GOT3 (cell line): ENCODE measurements around the gene TNNI3.
"Not testable (repeated sequence)": the region's sequence is repeated elsewhere in the genome, so short reads cannot be mapped to it uniquely, and the experiment has no call there.

ENCODE experiments used
- DNase-seq: peaks from one replicate; lab custom pipeline; 2025; ENCODE audit warnings: mixed read lengths; lab: John Stamatoyannopoulos, UW

Gene TNNI3

DNA sequence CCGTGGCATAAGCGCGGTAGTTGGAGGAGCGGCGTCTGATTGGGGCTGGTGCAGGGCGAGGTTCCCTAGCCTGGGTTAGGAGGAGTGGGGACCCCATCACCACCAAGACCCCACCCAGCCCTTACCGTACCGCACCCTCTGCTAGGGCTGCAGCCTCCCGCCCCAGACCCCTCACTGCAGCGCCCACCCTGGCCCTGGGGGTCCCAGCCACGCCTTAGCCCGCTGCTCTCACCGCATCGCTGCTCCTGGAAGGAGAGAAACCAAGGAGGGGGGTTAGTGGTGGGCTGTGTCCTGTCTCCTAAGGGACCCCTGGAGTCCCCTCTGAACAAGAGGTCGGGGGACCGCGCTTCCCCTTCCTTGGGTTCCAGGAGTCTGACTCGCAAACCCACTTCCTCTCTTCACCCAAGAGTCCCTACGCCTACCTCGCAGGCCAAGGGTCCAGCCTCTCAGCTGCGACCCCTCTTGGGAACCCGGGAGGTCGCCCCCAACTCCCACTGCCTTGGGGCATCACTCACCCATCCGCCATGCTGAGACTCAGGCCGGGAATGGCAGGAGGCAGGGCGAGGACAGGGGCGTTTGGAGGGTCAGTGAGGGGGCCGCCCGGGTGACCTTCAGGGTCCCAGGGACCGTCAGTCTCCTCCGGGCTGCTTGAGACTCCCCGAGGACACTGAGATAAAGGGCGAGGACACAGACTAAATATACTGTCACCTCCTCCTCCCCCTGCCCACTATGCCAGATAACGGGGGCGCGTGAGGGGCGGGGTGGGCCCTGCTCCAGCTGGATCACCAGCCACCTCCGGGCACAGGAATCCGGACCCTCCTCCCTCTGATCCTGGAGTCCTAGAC lies at the start of gene TNNI3:
TSS of gene TNNI3 (minus strand) at position 669 of the 845 bp plus-strand sequence. CDS start at position 526, 143 bp downstream.
- DNase-seq = no peak

DNA sequence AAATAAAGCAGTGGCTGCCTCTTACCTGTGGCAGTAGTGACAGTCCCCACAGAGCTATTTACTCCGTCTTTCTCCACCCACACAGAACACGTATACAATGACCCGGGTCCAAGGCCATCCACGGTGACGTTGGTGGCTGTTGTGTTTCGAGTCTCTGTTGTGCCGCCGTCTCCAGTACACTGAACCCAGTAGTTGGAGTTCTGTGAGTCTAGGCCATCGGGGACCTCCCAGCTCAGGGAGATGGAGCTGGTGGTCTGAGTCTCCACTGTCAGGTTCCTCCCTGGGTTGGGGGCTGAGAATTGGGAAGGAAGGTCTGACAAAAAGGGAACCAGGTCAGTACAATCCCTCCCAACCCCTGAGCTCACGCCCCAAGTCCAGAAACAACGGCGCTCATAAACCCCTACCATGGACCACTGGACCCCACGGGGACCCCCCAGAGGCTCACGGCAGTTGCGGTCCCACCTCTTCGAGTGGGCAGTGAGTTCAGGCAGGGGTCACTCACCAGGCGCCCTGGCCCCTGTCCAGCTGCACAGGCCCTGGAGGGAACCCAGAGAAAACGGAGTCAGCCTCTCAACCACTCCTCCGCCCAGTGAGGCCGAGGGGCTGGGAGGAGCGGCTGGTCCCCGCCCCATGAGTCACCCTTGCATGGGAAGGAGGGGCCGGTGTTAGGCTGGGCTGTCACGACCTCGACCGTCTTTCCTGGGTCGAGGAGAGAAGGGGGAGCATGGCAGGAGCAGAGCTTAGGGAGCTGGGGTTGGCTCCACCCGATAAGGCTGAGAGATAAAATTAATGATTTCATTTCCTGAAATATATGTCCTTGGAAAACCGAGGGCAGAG lies 49.4 kb upstream of the TNNI3 start:
- peak; percentile 32 for DNase-seq

GRCh38 chr19:55202199-55202598 lies 44.7 kb upstream of the TNNI3 start:
- not testable (repeated sequence) for DNase-seq

DNA sequence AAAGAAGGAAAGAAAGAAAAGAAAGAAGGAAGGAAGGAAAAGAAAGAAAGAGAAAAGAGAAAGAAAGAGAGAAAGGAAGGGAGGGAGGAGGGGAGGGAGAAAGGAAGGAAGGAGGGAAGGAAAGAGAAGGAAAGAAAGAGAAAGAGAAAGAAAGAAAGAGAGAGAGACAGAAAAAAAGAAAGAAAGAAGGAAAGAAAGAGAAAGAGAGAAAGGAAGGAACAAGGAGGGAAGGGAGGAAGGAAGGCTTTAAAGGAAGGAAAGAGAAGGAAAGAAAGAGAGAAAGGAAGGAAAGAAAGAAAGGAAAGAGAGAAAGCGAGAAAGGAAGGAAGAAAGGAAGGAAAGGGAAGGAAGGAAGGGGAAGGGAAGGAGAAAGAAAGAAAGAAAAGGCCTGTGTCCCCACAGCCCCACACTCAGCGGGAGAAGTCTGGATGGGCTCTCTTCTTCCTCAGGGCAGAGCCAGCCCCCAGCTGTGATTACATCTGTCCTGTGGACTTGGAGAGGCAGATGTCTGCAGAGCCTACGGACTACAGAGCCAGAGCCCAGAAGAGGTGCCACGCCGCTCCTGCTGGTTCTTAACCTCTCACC lies 42.2 kb upstream of the TNNI3 start:
- no peak for DNase-seq

GRCh38 chr19:55198651-55199050 lies 41.1 kb upstream of the TNNI3 start:
- DNase-seq = no peak

DNA sequence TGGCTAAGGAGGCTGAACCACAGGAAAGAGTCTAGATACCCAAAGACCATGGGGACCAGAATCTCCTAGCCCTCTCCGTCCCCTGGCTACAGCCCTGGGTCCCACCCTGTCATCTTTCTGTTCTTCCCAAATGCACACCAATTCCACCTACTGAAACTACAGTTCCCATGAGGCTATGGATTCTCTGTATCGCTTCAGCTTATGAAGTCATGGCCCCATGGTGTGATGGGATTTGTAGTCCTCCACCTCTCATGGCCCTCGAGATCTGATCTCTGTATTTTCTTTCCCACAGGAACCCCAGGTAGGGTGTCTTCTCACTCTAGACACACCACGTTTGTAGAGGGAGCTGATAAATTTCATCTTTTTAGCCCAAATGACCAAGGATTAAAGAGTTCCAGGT lies 40.0 kb upstream of the TNNI3 start:
- DNase-seq = no peak

- DNase-seq = no peak
Measured at GRCh38 chr19:55196803-55197202, 39.3 kb upstream of the TNNI3 start.

- no peak for DNase-seq
Measured at GRCh38 chr19:55193481-55193880, 35.9 kb upstream of the TNNI3 start.

DNA sequence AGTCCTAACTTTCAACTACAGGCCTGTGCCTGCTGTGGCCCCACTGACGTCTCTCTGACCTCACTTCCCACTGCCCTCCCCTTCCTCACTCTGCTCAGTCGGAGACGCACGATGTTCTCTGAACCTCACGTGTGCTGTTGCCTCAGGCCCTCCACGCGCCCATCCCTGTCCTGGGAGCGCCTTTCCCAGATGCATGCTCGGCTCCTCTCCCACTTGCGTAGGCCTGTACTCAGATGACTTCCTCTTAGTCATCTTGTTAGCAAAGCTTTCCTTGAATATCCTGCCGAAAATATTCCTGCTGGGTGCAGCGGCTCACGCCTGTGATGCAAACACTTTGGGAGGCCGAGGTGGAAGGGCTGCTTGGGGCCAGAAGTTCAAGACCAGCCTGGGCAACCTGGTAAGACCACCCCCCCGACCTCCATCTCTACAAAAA lies 31.9 kb upstream of the TNNI3 start:
- no peak for DNase-seq

DNA sequence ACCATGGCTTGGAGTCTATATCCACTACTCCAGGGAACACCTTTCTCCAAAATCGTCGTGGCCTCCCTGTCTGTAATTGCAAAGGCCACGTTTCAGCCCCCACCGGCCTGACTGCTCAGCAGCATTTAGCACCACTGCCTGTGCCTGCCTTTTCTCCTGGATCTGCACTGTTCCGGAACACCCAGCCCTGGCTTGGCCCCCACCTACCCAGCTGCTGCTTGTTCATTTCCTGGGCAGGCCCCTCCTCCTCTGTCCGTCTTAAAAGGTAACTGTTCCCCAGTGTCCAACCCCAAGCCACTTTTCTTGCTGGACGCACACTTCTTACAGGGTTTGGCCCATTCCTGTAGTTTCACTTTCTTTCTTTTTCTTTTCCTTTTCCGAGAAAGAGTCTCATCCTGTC lies 31.1 kb upstream of the TNNI3 start:
- no peak for DNase-seq

GRCh38 chr19:55186080-55186479 lies 28.5 kb upstream of the TNNI3 start:
- DNase-seq = no peak

- no peak for DNase-seq
Measured at GRCh38 chr19:55181740-55182139, 24.2 kb upstream of the TNNI3 start.

DNA sequence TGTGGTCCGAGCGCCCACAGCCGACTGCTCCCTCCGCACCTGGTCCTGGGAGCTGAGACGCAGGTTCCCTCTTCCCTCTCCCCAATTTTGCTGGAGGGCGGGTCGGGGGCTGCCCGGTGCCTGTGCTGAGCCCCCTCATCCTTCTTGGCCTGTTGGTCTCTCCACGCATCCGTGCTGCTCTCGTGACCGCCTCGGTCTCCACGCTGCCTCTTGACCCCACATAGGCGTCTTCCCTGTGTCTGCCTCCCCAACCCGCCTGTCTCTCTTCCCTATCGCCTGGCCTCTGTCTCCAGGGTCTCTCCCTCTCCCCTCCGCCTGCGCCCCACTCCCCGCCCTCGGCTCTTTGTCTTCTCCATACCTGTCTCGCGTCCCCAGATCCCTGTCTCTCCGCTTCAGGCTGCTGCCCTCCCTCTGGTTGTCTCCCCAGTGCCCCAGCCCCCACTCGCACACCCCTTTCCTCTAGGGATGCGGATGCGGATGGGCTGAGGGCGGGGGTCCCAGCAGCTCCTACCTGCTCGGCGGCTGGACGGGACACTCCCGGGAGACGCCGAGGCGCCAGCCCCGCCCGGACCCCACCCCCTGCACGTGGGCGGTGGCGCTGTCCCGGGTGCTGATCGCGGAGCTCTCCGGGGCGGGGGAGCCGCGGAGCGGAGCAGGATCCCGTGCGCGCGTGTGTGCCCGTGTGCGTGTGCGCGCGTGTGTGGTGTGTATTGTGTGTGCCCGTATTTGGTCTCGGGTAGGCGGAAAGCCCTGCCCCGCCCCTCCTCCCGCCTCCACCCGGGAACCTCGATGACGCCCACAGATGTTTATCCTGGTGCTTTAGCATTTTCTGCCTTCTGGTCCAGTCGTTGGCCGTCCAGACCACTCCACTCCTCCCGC lies 22.3 kb upstream of the TNNI3 start, which contains the start of gene SYT5:
TSS of gene SYT5 (minus strand) at position 684 of the 879 bp plus-strand sequence. CDS start 1,248 bp downstream, outside the sequence.
- DNase-seq = no peak

GRCh38 chr19:55178781-55179599 lies 21.5 kb upstream of the TNNI3 start:
- peak; percentile 54 for DNase-seq

GRCh38 chr19:55176076-55176475 lies 18.5 kb upstream of the TNNI3 start:
- DNase-seq = no peak

DNA sequence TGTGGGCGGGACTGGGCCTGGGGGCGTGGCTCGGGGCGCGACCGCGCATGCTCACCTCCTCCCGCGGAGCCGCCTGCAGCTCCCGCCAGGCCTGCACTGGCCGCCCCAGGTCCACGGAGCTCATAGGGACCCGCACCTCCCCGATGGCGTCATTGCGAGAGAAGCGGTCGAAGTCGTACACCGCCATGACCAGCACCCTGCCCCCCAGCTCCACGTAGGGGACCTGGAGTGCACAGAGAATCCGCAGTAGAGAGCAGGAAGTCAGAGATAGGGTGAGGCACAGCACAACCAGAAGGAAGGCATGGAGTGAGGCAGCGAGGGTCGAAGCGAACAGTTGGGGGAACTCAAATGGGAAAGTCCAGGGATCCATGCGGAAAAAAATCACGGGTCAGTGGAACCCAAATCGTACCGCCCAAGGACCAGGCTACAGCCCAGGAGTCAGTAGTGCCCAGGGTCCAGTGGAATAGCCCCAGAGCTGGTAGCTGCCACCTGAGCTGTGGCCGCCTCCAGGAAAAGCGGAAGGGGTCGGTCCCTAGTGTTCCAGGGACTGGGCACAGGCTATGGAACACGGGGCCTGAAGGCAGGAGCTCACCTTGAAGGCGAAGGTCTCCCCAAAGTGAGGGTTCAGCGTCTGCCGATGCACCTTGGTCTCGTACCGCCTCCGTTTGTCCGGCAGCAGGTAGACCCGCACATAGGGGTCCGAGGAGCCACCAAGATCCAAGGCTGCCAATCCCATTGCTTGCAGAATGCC lies 17.8 kb upstream of the TNNI3 start:
- no peak for DNase-seq

GRCh38 chr19:55174425-55175116 lies 17.0 kb upstream of the TNNI3 start:
- no peak for DNase-seq

GRCh38 chr19:55173714-55174409 lies 16.3 kb upstream of the TNNI3 start:
- DNase-seq = peak; percentile 58
